Mesothelial cell of epicardium (in vitro differentiated cells): Measurements from ENCODE around the gene ATP6V0C. TPM values are rescaled to one million over a fixed set of nuclear protein-coding genes. Genes with fewer than 3 reads are reported as not detected.

Experiments
- DNase-seq, 2 experiments: peaks; one replicate each; pipeline ENCODE4 v3.0.0; 2021; ENCODE audit warnings: low spot score in 2 of 2; ENCODE audit not compliant: unreplicated experiment in 2 of 2
- H3K27ac Mint-ChIP-seq: 2 replicates; pipeline ENCODE4 v1.8.0; 2021; ENCODE audit warnings: mixed read lengths
- H3K27me3 Mint-ChIP-seq: 2 replicates; pipeline ENCODE4 v1.8.0; 2021; ENCODE audit warnings: low read depth, mixed read lengths
- H3K36me3 Mint-ChIP-seq: 2 replicates; pipeline ENCODE4 v1.8.0; 2021; ENCODE audit warnings: mixed read lengths
- H3K4me1 Mint-ChIP-seq: 2 replicates; pipeline ENCODE4 v1.8.0; 2021; ENCODE audit warnings: mixed read lengths
- H3K4me3 Mint-ChIP-seq: 2 replicates; pipeline ENCODE4 v1.8.0; 2021; ENCODE audit warnings: mild to moderate bottlenecking, moderate library complexity, mixed read lengths
- H3K9me3 Mint-ChIP-seq: 2 replicates; pipeline ENCODE4 v1.8.0; 2021; ENCODE audit warnings: mixed read lengths
- CTCF ChIP-seq: fragments of 200-600 bp; sonication (generic); IDR thresholded peaks from one replicate; pipeline ENCODE4 v1.5.0; 2021; ENCODE audit warnings: antibody characterized with exemption; ENCODE audit not compliant: unreplicated experiment
- total RNA-seq: library from RNA; stranded (reverse); gene quantifications from 3 replicates; pipeline ENCODE4 v1.2.1, GENCODE V29; 2021

Gene ATP6V0C
- total RNA-seq, 1 donor from 2014 or later, result 143 TPM

- Mint-ChIP-seq H3K4me1 (peaks cover 10% of the 10 kb centered on the region), H3K36me3 (peaks cover 8% of the 10 kb centered on the region), H3K9me3 (no peaks in the 10 kb centered on the region), H3K27ac (no peak overlapping the region), H3K4me3 (no peak overlapping the region), H3K27me3 (no peaks in the 10 kb centered on the region)
- no peak for TF ChIP-seq CTCF
- no peak for DNase-seq
Measured at GRCh38 chr16:2524339-2524938, 10.7 kb downstream of the ATP6V0C start.

GRCh38 chr16:2526135-2526534, 12.4 kb downstream of the ATP6V0C start:
- peaks cover 13% of the 10 kb centered on the region for H3K36me3 Mint-ChIP-seq
- no peak overlapping the region for H3K27ac Mint-ChIP-seq
- no peak for DNase-seq
- no peaks in the 10 kb centered on the region for H3K9me3 Mint-ChIP-seq
- peaks cover 4% of the 10 kb centered on the region for H3K4me1 Mint-ChIP-seq
- no peaks in the 10 kb centered on the region for H3K27me3 Mint-ChIP-seq
- no peak overlapping the region for H3K4me3 Mint-ChIP-seq
- TF ChIP-seq CTCF, result no peak

- H3K9me3 Mint-ChIP-seq, result no peaks in the 10 kb centered on the region
- TF ChIP-seq CTCF, result no peak
- no peak overlapping the region for H3K27ac Mint-ChIP-seq
- no peak overlapping the region for H3K4me3 Mint-ChIP-seq
- H3K4me1 Mint-ChIP-seq, result peaks cover 6% of the 10 kb centered on the region
- no peaks in the 10 kb centered on the region for H3K27me3 Mint-ChIP-seq
- H3K36me3 Mint-ChIP-seq, result peaks cover 13% of the 10 kb centered on the region
- DNase-seq, result no peak
Measured at GRCh38 chr16:2527071-2527783, 13.5 kb downstream of the ATP6V0C start.

GRCh38 chr16:2527784-2528100, 14.0 kb downstream of the ATP6V0C start:
- no peak for TF ChIP-seq CTCF
- H3K27me3 Mint-ChIP-seq, result no peaks in the 10 kb centered on the region
- no peak overlapping the region for H3K4me3 Mint-ChIP-seq
- peaks cover 13% of the 10 kb centered on the region for H3K36me3 Mint-ChIP-seq
- DNase-seq, result no peak
- H3K4me1 Mint-ChIP-seq, result peaks cover 10% of the 10 kb centered on the region
- no peaks in the 10 kb centered on the region for H3K9me3 Mint-ChIP-seq
- no peak overlapping the region for H3K27ac Mint-ChIP-seq

GRCh38 chr16:2528161-2529060, 14.7 kb downstream of the ATP6V0C start:
- peaks cover 12% of the 10 kb centered on the region for H3K4me1 Mint-ChIP-seq
- H3K36me3 Mint-ChIP-seq, result peaks cover 13% of the 10 kb centered on the region
- DNase-seq, result no peak
- TF ChIP-seq CTCF, result no peak
- H3K4me3 Mint-ChIP-seq, result no peak overlapping the region
- no peaks in the 10 kb centered on the region for H3K27me3 Mint-ChIP-seq
- H3K9me3 Mint-ChIP-seq, result no peaks in the 10 kb centered on the region
- no peak overlapping the region for H3K27ac Mint-ChIP-seq
